Suppressor macrophage treated with lipopolysaccharide for 4 hours (primary cell): ENCODE results near the gene SLIT3.
A peak's percentile ranks its signal among the peaks of the same experiment; 100 is the strongest.
"Not testable (repeated sequence)": the region's sequence is repeated elsewhere in the genome, so short reads cannot be mapped to it uniquely, and the experiment has no call there.

Source experiments
- DNase-seq: peaks from one replicate; pipeline ENCODE4 v3.0.0-alpha.2; 2020

The SLIT3 gene

GRCh38 chr5:168749391-168750100 is 551.4 kb downstream of the SLIT3 start:
- DNase-seq = no peak

GRCh38 chr5:168747987-168748777 is 552.8 kb downstream of the SLIT3 start:
- DNase-seq = peak; percentile 73

GRCh38 chr5:168746893-168747640 is 553.9 kb downstream of the SLIT3 start:
- no peak for DNase-seq

DNA sequence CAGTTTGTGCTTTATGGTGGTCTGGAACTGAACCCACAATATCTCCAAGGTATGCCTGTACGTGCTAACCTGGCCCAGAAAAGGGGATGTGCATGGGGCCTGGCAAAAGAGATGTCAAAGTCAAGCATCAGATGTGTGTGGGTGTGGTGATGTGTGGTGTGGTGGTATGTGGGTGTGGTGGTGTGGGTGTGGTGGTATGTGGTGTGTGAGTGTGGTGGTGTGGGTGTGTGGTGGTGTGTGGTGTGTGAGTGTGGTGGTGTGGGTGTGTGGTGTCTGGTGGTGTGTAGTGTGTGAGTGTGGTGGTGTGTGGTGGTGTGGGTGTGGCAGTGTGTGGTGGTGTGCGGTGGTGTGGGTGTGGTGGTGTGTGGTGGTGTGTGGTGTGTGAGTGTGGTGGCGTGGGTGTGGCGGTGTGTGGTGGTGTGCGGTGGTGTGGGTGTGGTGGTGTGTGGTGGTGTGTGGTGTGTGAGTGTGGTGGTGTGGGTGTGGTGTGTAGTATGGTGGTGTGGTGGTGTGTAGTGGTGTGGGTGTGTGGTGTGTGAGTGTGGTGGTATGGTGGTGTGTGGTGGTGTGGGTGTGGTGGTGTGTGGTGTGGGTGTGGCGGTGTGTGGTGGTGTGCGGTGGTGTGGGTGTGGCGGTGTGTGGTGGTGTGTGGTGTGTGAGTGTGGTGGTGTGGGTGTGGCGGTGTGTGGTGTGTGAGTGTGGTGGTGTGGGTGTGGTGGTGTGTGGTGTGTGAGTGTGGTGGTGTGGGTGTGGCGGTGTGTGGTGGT is 554.6 kb downstream of the SLIT3 start:
- DNase-seq = not testable (repeated sequence)

DNA sequence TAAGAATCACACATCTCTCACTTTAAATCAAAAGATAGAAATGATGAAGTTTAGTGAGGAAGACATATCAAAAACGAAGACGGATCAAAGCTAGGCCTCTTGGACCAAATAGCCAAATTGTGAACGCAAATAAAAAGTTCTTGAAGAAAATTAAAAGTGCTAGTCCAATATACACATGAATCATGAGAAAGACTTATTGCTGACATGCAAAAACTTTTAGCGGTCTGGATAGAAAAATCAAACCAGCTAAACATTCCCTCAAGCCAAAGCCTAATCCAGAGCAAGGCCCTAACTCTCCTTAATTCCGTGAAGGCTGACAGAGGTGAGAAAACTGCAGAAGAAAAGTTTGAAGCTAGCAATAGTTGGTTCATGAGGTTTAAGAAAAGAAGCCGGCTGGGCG is 557.3 kb downstream of the SLIT3 start:
- no peak for DNase-seq

DNA sequence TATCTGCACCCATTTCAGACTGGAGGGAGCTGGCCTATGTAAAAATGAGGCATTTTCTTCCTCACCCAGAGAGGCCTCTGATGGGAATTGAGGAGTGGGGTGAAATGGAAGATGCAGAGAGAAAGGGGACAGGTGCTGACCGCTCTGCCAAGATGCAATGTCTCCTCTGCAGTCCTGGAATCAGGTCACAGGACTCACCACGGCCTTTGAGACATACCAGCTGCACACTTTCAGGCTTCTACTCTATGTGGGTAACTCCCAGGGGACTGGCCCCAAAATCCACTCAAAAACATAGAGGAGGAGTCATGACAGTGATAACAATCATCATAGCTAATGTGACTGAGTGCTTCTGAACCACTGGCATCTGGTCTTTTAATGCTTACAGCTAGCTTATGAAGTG is 558.6 kb downstream of the SLIT3 start:
- DNase-seq = not testable (repeated sequence)

- DNase-seq = no peak
Measured at GRCh38 chr5:168740811-168741213, 560.1 kb downstream of the SLIT3 start.

DNA sequence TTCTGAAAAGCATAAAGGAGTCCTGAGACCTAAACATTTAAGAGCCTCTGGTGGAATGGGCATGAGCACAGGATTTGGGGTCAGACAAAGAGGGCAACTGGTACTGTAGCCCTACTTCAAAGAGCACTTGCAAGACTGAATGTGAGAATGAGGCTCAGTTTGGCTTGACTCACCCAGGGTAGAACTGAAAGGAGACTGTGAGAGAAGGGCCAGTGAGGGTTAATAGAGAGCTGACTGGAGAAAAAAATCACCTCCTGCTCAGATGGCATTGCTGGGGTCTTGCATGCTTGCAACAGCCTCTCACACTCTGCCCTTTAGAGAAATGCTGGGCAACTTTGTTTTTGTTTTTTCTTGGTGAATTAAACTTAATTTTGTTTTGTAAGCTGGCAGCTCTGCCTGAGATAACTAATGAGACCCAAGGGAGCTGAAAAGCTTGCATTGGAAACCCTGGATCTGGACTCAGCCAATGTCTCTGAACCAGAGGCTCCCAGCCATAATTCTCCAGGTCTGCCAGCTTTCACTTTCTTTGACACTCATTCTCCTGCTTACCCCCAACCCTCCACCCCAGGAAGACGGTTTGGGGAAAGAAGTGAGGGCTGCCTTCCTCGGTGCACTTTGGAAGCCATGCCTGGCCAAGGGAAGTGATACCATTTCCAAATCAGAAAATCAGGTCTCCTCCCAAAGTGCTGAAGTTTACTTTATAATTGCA is 560.7 kb downstream of the SLIT3 start:
- no peak for DNase-seq

DNA sequence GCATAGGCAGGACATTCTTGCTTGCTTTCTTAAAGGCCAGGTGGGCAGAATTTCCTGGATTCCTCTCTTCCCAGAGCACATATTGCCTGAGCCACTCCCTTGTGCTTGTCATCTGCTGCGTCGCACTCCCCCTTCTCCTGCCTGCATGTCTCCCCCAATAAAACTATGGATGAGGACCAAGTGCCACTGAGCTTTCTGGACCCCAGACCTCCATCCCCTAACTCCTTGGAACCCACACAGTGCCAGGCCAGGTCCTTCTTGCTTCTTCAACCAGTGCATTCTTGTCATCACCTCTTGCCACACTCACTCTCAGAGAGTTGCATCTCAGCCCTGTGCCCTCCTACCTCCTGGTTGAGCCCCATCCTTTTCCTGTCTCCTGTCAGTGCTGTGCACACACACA is 563.9 kb downstream of the SLIT3 start:
- no peak for DNase-seq

DNA sequence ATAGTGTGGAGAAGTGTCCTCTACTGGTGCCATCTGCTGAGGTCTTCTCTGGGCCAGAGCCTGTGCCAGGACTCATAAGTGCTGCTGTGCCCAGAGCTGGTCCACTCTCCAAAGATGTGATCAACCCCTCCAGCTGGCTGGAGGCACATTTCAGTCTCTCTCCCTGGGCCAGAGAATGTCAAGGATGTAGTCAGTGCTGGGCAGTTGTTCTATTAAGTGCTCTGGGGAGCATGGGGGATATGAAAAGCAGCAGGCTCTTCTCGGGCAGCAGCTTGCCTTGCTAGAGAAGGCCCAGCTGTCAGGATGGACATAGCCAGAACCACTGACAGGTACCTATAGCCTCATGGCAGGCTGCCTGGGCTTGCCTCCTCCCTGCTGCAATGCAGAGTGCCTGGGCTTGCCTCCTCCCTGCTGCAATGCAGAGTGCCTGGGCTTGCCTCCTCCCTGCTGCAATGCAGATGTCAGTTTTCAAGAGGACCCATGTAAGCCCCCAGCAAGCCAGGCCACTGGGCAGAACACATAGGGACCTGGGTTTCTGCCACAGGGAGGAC is 564.6 kb downstream of the SLIT3 start:
- no peak for DNase-seq

DNA sequence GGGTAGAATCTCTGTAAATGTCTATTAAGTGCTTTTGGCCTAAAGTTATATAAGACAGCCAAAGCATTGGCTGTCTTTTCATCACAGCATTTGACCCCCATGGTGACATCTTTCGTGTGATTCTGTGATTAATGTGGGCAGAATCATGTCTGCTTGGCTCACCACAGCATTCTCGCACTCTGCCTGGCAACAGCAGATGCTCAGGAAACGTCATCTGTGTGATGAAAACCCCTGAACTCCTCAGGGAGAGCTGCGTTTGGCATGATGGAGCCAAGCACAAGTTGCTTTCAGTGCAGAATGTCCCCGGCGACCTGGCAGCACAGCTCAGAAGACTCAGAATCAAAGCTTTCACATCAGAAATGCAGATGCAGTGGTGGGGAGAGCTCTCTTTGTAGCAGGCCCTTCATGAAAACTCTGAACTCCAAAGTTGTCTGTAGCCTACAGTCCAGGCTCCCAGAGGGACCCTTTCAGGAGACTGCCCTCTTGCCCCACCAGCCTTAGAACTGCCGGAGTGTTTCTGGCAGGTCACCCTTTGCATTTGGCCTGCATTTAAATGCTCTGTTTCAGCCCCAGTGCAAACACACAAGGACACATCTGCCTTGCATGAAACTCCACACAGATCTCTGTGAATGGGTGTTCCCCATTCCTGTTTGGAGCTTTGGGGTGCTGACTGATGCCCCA is 566.2 kb downstream of the SLIT3 start:
- no peak for DNase-seq

GRCh38 chr5:168734119-168734518 is 566.8 kb downstream of the SLIT3 start:
- DNase-seq = no peak

DNA sequence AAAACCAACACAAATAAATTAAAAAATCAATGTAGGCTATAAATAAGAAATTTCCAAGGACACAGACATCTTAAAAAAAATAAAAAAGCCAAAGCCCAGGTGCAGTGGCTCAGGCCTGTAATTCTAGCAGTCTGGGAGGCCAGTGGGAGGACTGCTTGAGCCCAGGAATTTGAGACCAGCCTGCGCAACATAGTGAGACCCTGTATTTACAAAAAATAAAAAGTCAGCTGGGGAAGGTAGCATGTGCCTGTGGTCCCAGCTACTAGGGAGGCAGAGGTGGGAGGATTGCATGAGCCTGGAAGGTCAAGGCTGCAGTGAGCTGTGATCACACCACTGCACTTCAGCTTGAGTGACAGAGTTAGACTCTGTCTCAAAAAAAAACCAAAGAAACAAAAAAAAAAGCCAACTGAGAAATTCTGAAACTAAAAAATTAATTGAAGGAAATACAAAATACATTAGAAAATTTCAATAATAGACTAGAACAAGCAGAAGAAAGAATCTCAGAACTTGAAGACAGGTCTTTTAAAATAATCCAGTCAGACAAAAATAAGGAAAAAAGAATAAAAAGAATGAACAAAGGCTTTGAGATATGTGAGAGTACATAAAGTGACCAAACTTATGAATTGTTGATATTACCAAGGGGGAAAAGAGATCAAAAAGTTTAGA is 572.3 kb downstream of the SLIT3 start:
- no peak for DNase-seq

GRCh38 chr5:168727547-168727946 is 573.4 kb downstream of the SLIT3 start:
- DNase-seq = no peak

GRCh38 chr5:168726342-168726741 is 574.6 kb downstream of the SLIT3 start:
- no peak for DNase-seq

- DNase-seq = no peak
Measured at GRCh38 chr5:168724227-168724626, 576.7 kb downstream of the SLIT3 start.

DNA sequence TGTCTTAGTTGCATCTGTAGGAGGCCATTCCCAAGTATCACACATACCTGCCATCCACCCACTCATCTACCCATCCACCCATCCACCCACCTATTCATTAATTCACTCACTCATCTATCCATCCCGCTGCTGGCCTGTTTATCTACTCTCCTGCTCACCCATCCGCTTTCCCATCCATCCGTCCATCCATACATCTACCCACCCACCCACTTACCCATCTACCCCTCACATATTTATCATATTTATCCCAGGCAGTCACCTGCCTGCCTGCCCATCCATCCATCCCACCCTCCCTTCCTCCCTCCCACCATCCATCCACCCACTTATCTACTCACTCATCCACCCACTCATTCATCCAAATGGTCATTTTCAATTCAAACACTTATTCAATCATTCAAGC is 577.9 kb downstream of the SLIT3 start:
- no peak for DNase-seq

- DNase-seq = no peak
Measured at GRCh38 chr5:168721966-168722365, 579.0 kb downstream of the SLIT3 start.

- no peak for DNase-seq
Measured at GRCh38 chr5:168721002-168721753, 579.8 kb downstream of the SLIT3 start.

DNA sequence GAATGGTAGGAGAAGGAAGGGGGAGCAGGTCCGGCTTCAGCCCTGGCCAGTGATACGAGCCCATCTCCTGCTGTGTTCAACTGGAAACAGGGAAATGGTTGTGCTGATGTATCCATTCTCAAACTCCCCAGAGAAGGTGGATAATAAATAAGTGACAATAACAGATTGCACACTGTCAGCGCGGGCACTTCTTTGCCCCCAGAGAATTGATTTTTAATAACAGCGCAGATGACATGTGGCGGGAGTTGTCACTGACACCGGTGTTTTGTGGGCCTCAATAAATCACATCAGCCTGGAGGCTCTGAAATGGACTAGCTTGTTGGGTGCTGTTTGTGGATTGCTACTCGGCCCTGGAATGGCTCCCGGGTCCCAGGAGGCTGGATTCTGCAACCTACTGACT is 580.4 kb downstream of the SLIT3 start:
- no peak for DNase-seq
